Activated gamma-delta T cell treated with Interleukin-2 at 50 U/mL for 16 hours (primary cell): ENCODE data around the gene RWDD4.
"Not testable (repeated sequence)": the region's sequence is repeated elsewhere in the genome, so short reads cannot be mapped to it uniquely, and the experiment has no call there.

Experiments
- DNase-seq: peaks from one replicate; pipeline ENCODE4 v3.0.0-alpha.2; 2020

Gene RWDD4

DNA sequence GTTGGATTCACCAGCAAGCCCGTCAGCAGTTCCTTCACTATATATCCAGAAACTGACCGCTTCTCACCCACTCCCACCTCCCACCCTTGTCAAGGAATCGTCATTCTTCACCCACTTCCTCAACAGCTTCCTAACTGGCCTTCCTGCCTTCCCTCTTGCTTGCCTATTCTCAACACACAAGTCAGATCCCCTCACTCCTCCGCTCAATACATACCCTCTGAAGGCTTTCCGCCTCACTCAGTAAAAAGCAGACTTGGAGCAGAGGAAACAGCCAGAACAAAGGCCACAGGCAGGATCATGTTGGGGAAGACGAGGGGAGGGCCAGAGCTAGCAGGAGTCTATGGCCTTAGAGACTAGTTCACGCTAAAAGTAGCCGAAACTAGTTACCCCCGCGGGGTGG lies 23.7 kb downstream of the RWDD4 start:
- no peak for DNase-seq

DNA sequence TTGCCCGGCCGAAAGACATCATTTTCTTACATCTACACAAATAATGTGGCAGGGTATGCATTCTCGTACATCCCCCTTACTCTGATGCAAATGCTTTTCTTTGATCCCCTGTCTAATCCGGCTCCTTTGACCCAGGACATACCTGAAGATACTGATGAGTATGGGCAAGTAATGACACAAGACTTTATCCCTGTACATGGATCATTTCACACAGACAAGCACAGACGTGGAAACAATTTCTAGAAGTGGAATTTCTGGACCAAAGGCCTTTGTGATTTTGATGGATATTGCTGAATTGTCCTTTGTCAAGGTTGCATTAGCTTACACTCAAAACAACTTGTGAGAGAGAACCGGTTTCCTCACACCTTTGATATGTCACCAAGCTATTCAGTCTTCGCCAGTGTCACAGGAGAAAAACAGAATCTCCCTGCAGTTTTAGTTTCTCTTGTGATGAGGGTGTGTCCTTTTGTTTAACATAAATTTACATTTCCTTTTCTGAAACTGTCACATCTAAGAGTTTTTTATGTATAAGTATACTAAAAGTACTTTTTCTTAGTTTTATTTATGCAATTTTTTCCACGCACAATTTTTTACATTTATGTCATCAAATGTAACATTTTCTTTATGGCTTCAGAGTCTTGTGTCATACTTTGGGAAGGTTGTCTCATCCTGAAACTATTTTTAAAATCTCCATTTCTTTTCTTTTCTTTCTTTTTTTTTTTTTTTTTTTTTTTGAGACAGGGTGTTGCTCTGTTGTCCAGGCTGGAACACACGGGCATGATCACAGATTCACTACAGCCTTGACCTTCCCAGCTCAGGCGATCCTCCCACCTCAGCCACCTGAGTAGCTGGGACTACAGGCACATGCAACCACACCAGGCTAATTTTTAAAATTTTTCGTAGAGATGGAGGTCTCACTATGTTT lies 25.2 kb downstream of the RWDD4 start:
- no peak for DNase-seq

DNA sequence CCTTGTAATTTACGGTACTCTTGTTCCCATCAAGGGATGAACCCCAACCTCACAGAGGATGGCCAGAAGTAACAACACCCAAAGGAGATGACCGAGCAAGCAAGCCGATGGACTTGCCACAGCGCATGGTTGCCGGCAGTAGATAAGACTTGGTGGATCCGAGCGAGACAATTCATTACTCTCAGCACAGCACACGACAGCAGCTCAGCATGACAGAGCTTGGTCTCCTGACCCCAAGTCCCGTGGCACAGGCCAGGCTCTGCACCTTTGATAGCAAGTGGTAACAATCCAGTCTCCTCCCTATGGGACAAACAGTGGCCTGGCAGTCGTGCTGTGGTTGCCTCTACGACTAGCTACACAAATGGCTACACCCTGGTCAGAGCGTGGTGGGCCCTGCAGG lies 26.3 kb downstream of the RWDD4 start:
- DNase-seq, result no peak

DNA sequence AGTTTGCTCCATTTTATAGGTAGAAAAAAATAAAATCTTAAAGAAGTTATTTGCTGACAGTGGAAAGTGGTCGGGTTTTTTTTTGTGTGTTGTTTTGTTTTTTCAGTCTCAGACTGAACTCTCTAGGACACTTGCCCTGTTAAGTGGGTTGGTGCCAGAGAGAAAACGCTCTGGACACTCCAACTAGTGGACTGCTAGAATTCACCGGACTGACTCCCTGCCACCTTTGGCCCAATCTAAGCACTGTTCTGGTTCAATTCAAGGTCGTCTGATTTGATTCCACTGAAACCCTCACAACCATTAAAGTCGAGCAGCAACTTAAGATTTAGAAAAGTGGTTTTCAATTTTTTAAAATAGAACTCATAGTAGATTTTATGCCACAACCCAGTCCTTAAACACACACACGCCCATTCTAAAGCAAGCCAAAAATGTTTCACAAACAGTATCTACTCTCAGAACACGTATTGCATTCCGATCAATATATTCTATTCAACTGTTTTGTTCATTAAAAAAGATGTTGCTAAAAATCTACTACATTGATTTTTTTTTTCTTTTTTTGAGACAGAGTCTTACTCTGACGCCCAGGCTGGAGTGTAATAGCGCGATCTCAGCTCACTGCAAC lies 27.3 kb downstream of the RWDD4 start:
- no peak for DNase-seq

DNA sequence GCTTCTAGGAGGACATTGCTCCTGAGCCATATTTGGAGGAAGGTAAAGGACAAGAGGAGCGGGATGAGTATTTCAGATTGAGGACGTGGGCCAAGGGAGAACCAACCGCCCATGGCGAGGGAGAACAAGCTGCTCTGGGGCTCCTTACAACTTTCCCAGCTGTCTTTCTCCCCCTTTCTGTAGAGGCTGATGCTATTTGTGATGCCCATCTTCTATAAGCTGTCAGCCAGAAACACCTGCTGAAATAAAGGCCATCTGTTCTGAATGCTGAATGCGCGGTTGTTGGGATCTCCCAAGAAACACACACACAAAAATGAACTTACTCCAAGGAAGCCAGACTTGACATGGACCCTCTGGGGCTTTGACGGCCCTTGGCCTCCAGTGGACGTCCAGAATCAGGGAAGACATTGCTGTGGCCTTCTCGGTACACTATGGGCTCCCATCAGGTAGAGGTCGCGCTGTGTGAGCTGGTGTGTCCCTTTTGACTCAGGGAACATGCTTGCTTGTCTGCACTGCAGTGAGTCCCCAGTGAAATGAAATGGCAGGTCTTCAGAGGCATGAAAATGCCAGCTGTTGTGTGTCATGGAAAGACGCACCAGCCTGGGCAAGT lies 30.9 kb downstream of the RWDD4 start:
- DNase-seq, result no peak

DNA sequence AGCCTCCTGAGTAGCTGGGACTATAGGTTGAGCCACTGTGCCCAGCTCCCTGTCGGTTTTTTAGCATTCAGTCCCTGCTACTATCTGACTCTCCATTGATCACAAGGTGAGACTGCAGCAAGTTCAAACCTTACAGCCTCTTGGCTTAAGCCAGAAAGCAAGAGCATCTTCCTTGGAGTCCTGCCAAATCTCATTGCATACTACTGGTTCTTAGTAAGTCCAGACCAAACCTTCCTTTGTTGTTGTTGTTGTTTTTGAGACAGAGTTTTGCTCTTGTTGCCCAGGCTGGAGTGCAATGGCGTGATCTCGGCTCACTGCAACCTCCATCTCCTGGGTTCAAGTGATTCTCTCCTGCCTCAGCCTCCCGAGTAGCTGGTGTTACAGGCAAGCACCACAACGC lies 31.7 kb downstream of the RWDD4 start:
- DNase-seq, result not testable (repeated sequence)

DNA sequence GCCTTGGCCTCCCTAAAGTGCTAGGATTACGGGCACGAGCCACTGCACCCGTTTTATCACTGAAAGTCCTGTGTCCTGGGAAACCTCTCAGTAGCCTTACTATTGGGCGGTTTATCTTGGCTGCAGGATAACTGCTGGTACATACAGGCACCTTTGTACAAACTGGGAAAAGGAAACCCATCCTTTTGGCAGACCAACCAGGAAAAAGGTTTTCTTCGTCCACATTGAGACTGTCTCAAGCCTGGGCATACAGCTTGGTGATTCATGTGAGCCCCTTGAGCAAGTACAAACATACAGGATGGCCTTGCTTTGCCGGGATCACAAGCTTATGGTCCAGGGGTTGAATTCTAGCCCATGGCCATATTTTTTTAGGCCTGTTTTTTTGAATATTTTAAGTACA lies 32.8 kb downstream of the RWDD4 start:
- no peak for DNase-seq

DNA sequence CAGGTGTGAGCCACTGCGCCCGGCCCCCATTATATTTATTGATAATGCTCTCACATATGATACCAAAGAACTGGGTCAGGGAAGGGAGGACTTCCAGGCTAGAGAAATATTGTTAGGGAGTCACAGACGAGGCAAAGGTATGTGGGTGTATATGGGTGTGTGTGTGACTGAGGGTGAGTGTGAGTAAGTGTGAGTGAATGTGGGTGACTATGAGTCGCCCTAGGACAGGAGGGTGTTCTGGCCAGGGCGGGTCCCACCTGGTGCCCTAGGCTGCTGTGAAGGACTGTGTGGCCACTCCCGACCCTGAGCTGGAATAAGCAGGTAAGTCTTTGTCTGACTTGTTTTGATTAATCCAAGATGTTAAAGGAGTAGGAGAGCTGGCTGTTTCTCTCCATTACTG lies 34.4 kb downstream of the RWDD4 start:
- DNase-seq, result no peak

DNA sequence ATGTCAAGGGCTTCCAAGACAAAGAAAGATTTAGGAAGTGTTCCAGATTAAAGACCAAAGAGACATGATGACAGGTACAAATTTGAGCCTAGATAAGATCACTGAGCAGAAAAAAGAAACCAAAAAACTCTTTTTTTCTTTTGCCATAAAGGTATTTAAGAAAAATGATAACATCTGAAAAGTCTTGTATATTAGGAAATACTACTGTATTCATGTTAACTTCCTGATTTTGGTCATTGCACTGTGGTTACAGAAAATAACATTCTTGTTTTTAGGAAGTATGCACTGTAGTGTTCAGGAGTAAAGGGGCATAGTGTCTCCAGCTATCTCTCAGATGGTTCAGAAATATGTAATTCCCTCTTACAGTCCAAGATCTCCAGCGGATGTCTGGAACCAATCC lies 37.1 kb downstream of the RWDD4 start:
- no peak for DNase-seq

DNA sequence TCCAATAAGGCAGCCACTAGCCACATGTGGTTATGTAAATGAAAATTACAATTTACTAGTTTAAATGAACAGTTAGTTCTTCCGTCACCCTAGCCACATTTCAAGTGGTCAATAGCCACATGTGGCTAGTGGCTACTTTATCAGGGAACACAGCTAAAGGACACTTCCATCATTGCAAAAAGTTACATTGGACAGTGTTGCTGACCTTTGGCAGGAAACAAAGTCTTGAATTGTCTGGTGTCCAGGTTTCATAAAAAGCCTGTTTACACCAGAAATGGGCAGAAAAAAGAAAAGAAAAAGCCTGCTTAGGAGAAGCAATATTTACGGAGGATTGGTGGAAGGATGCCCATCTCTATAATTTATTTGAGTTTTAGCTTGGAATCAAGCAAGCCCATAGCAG lies 38.6 kb downstream of the RWDD4 start:
- no peak for DNase-seq

DNA sequence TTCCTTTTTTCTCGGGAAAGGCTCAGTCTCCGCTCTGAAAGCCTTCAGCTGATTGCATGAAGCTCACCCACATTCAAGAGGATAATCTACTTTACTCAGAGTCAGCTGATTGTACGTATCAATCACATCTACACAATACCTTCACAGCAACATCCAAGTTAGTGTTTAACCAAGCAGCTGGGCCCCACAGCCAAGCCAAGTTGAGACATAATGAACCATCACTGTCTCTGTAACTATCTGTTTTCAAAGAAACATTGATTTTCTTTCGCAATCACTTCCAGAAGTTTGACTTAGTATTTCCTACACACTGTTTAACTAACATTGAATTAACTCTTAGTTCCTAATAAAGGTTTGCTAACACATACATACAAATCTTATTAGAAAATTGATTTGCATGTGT lies 40.3 kb downstream of the RWDD4 start:
- no peak for DNase-seq

DNA sequence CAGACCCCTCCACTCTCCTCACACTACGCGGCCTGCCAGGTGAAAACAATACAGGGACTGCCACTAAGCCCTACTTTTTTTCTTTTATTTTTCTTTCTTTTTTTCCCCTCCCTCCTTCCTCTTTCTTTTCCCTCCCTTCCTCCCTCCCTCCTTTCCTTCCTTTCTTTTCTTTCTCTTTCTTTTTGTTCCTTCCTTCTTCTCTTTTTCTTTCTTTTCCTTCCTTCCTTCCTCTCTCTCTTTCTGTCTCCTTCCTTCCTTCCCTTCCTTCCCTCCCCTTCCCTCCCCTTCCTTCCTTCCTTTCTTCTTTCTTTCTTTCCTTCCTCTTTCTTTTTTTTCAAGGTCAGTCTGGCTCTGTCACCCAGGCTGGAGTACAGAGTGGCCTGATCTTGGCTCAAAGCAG lies 41.9 kb downstream of the RWDD4 start:
- DNase-seq, result no peak

DNA sequence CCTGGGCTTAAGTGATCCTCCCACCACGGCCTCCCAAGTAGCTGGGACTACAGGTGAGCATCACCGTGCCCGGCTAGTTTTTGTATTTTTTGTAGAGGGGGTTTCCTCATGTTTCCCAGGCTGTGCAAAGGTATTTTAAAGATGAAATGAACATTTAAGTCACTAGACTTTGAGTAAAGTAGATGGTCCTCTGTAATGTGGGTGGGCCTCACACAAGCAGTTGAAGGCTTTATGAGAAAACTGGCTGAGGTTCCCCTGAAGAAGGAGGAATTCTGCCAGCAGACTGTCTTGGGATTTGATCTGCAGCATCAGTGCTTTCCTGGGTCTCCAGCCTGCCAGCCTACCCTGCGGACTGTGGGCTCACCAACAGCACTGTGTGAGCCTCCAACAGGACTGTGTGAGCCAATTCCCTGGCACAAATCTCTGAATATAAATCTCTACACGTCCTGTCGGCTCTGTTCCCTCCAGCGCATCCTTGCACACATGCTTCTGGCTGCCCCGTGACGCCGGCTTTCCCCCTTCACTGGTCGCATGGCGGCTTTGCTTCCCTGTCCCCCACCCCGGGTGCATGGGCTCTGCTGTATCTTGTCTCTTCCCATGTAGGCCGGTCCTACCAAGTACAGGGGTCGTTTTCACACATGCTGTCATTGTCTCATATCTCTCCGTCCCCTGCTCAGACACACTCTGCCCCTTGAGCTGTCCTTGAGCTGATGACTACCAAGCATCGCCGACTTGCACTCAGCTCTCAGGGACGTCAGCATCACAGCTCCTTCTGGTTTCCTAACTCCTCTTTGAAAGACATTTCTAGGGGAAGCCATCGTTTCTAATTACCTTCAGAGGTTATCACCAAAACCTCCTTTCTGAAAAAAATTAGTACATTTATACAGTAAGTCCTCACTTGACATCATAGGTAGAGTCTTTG lies 46.4 kb downstream of the RWDD4 start:
- no peak for DNase-seq

DNA sequence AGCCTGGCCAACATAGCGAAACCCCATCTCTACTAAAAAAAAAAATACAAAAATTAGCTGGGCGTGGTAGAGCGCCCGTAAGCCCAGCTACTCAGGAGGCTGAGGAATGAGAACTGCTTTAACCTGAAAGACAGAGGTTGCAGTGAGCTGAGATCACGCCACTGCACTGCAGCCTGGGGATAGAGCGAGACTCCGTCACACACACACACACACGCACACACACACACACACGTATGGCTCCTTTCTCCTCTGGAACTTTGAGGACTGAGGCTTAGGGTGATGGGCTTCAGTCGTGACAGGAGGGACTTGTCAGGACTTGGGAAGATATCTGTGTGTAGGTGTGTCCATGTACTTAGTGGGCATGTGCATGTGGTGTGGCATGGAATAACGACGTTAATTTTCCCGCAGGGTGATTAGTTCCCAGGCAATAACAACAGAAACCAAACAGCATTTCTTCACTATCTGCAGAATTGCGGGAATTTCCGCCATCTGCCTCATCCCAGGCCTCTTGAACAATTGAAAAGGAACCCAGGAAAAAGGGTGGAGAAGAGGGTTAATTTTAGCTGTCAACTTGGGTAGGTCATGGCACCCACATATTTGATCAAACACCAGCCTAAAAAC lies 47.7 kb downstream of the RWDD4 start:
- DNase-seq, result no peak

DNA sequence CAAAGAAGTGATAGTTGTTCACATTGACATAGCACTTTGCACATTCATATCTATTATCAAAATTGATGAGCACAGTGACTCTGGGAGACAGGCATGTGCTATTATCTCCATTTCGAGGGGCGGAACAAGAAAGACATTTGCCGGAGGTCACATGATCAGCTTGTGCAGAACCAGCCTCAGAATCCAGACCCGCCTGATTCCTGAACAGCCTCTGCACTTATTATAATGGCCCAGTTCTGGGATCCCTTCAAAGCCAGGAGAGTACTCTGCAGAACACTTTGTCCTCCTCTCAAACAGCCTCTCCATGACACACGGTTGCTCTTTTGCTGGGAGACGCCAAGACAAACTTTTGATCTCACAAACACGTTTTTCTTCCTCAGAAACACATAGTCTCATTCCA lies 48.4 kb downstream of the RWDD4 start:
- no peak for DNase-seq

DNA sequence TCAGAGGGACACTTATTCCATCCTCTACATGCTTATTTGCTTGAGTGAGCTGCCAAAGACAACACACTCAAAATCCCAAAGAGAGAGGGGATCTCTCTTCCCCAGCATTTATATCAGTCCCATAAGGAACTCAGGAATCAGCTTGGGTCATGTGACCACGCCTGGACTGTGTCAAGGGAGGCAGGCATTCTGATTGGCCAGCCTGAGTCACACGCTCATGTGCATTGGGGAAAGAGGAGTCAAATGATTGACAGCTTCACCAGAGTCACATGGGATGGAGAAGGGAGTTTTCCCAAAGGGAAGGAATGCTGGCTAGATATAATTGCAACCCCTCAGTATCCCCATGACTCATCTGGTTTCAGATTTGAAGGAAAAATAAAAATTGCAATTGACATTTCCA lies 49.0 kb downstream of the RWDD4 start:
- DNase-seq, result no peak

DNA sequence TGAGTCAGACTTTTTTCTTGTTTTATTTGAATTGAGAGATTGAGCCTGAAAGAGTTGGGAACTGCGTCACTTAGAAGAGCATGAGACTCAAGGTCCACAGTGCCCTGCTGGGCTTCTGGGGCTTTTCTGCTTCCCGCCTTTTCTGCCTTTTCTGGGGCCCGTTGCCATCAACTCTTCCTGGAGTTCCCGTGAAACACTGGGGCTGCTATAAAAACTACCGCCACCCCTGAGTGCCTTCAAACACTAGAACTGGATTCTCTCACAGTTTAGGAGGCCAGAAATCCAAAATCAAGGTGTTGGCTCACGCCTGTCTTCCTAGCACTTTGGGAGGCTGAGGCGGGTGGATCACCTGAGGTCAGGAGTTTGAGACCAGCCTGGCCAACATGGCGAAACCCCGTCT lies 49.8 kb downstream of the RWDD4 start:
- no peak for DNase-seq

DNA sequence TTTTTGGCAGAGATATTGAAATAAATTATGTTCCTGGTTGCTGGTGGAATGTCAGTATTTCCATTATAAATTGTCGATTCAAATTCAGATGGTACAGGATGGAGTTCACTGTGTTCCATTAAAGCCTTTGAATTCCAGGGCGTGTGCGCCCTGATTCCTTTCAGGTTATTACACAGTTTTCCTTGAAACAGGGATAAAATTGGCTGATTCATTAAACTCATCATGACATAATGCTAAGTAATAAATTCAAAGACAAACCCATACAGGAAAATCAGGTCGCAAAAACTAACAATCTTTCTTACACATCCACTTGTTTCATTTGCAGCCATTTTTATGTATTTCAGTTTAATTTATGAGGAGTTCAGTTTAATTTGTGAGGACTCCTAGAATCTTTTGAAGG lies 51.1 kb downstream of the RWDD4 start:
- DNase-seq, result no peak

DNA sequence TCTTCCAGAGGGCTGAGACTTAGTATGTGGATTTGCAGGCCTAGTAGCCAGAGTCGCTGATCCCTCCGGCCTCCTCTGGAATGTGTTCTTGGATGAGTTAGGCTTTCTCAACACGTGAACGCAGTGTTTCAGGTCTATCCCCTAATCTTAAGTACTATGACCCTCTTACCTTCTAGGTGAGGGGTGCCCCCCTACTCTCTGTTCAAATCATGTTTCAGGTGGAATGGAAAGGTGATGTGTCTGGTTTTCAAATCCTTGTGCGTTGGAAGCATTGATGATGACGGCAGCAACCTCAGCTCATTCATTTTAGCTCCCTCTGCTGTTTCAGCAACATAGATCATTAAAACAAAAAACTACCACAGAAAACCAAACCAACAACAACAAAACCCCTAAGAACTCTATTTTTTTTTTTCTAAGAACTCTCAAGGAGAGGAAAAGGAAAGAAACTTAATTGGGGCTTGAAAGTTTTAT lies 56.4 kb downstream of the RWDD4 start:
- no peak for DNase-seq

DNA sequence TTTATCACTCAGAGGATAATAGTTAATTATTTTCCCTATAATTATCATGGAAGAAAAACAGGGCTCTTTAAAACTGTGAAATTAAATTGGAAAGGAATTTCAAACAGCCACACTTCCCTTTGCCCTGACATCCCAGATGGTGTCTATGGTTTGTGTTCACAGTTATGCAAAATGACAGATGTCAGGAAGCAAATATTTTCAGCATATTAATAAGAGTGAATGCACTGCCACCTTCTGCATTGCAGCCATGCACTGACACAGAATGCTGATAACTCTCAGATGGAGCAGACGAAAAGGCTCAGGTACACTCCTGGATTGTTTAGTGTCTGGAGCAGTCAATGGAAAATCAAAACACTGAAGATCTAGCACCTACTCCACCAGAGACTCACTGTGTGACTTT lies 57.6 kb downstream of the RWDD4 start:
- DNase-seq, result no peak

DNA sequence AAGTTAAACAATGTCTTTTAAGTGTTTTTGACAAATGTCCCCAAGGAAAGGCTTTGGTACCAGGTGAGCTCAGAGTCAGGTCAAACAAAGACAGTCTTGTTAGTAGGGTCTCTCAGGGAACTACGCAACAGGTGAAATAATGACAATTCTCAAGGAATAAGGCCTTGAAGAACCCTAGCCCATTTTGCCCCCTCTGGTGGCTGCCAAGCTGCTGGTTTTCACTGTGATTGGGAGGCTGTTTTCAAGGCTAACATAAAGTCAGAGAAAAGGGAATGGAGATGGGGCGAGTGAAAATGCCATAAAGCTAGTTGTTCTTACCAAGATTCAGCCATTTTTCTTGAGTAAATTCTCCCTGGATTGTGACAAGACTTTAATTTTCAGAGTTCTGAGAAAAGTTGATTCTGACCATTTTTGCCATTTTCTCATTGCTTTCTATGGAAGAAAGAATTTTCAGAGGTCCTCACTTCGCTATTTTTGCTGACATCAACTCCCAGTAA lies 58.7 kb downstream of the RWDD4 start:
- no peak for DNase-seq

DNA sequence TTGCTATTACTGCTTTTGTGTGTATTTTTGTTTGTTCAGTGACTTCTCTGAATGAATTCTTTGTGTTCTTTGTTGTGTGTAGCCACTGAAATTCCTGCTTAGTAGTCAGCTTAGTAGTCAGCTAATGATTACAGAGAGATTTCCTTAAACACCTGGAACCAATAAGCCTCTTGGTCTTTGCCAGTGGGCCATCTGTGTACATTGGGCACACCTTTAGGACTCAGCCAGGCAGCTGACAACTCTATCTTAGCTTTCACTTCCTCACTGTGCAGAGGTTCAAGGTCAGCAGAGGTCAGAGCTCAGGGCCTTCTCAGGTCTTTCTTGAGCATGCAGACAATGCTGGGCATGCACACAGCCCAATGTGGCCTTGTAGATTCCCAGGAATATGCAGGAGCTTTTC lies 59.3 kb downstream of the RWDD4 start:
- no peak for DNase-seq
